ENCODE measurements around the gene TNFRSF1A.

GRCh38 chr12:6294156-6295093, 47.5 kb downstream of the TNFRSF1A start:
- TF ChIP-seq CTCF (IDR thresholded peaks at IDR 0.05) = no peak
- TF ChIP-seq POLR2A (IDR thresholded peaks at IDR 0.05) = no peak
- no peak for TF ChIP-seq POLR2AphosphoS5 (IDR thresholded peaks at IDR 0.05)

All from sigmoid colon (tissue), 4 donors.